Suppressor macrophage (primary cell): ENCODE results near the gene TPR.
A peak's percentile ranks its signal among the peaks of the same experiment; 100 is the strongest.

Experiments used
- DNase-seq, 4 experiments: peaks; one replicate each; pipeline ENCODE4 v3.0.0-alpha.2; 2020 to 2022

Gene TPR

GRCh38 chr1:186326009-186326408, 49.0 kb downstream of the TPR start:
- no peak for DNase-seq

DNA sequence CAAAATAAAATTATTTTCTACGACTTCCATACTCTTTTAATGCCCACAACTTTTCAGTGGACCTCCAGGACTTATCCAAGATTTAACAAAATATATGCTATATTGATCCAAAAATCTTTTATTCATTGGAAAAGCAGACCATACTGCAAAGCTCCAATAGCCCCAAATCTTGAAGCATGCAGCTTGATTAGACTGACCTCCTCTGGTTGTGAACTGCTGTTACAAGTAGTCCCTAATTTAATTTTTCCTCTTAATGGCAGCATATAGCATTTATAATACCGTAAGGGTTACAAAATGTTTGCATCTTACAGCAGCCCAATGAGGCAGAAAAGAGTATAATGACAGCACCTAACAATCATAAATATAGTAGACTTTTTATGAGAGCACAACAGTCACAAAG, 49.8 kb downstream of the TPR start:
- DNase-seq, result peak in 2 of 4 experiments; percentile 3 to 14

DNA sequence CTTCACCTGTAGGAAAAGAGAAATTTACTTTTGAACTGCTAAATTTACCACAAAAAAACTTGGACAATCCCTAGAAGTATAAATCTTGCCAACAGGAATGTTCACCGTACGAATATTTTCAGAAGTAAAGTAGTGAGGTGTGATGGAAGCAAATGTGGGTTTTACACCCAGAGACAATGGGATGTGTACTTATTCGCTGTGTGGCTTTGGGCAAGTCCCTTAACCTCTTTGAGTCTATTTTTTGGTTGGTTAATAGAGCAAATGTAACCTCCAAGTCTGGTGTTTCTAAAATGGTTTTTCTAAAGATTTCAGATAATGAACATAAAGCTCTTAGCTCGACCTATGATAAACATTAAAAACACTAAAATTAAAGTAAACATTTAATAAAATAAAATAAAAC, 51.2 kb downstream of the TPR start:
- no peak for DNase-seq

GRCh38 chr1:186315570-186315969, 59.5 kb downstream of the TPR start:
- no peak for DNase-seq

- no peak for DNase-seq
Measured at GRCh38 chr1:186311375-186312051, 63.5 kb downstream of the TPR start.

- DNase-seq, result no peak
Measured at GRCh38 chr1:186310307-186310706, 64.7 kb downstream of the TPR start.

- DNase-seq, result no peak
Measured at GRCh38 chr1:186308264-186309060, 66.6 kb downstream of the TPR start.

GRCh38 chr1:186307445-186307844, 67.6 kb downstream of the TPR start:
- no peak for DNase-seq

DNA sequence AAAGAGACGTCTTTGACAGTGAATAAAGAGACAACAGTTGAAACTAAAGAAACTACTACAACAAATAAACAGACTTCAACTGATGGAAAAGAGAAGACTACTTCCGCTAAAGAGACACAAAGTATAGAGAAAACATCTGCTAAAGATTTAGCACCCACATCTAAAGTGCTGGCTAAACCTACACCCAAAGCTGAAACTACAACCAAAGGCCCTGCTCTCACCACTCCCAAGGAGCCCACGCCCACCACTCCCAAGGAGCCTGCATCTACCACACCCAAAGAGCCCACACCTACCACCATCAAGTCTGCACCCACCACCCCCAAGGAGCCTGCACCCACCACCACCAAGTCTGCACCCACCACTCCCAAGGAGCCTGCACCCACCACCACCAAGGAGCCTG, 68.5 kb downstream of the TPR start:
- no peak for DNase-seq

- peak; percentile 10 to 41 (median 25) for DNase-seq
Measured at GRCh38 chr1:186304982-186305949, 69.8 kb downstream of the TPR start.

DNA sequence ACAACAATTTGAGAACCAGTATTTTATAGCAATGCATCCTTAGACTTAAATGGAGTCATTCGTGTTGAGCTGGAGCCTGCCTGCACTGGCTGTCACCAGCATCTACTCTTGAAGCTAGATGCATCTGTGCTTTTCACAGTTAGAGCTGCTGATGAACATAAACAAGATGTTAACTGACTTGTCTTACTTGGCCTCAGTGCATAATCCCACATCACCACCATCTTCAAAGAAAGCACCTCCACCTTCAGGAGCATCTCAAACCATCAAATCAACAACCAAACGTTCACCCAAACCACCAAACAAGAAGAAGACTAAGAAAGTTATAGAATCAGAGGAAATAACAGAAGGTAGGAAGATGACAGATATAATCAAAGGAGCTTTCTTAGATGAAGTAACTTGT, 71.1 kb downstream of the TPR start:
- no peak for DNase-seq

- DNase-seq, result no peak
Measured at GRCh38 chr1:186302381-186302920, 72.6 kb downstream of the TPR start.

- no peak for DNase-seq
Measured at GRCh38 chr1:186301448-186301847, 73.6 kb downstream of the TPR start.

DNA sequence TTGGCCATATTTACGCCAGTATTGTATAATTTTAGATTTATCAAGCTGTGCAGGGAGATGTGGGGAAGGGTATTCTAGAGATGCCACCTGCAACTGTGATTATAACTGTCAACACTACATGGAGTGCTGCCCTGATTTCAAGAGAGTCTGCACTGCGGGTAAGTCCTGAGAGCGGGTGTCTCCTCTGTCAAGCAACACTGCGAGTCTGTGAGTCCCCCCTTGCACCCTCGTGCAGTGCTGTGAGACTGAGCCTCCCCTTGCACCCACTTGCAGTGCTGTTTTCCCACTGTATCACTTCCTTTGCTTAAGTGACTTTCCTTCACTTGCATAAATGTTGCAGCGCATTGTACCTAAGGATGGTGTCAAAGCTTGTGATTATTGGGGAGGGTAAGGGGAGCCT, 75.0 kb downstream of the TPR start:
- DNase-seq, result no peak

- no peak for DNase-seq
Measured at GRCh38 chr1:186299570-186299969, 75.5 kb downstream of the TPR start.

DNA sequence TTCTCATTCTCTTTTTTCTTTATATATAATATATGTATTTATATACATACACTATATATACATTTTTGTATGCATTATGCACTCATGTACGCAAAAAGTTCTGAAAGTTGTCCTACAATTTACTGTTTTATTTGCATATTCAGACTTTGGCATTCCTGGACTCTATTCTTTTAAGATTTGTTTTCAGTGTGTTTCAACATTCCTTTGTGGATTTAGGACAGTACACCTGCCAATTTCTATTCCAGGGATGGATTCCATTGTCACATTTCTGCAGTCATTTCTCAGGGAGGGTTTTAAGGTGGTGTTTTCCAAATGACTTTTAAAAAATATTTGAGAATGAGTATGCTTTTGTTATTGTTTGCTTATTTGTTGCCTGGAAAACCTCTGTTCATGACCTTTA, 76.2 kb downstream of the TPR start:
- DNase-seq, result no peak

DNA sequence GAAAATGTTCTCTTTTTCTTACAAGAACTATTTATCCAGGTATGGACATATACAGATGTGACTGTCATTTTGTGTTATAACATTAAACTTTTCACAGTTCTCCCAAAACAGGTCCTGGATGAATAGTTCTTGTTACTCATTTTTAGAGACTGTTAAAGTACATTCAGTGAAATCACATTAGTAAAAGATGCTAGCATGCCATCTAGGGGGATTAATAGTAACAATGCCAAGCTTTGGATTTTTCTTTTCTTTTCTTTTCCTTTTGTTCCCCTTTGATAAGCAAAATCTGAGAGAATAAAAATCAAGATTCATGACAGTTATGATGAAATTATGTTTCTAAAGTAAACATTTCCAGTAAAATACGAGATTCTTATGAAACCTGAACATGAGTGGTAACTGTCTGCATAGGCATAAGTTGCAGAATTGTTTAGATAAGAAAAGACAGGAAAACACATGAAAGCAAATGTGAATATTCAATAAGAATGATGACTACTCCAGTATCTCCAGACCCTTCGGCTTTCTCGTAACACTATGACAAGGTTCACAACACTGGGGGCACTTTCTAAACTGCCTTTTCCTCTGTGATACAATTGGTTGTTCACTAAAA, 77.5 kb downstream of the TPR start:
- DNase-seq, result no peak

DNA sequence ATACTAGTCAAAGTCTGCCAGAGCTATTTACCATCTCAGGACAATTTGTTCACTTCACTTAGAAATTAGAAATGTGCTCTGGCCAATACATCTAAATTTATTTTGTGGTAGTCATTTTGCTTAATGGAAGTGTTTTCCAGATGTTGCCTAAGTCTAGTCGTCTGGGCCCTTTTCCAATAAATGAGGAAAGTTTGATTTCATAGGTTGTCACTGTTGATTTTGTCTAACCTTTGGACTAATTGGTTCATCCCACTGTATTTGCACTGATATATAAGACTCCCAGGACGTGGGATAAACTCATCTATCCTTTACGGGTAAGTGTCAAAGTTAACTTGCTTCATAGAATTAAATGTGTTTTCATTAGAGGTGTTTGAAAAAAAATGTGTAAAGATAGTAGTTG, 79.1 kb downstream of the TPR start, which contains the start of gene PRG4:
TSS of gene PRG4 (plus strand) at position 300 of the 400 bp plus-strand sequence.
- no peak for DNase-seq

- DNase-seq, result no peak
Measured at GRCh38 chr1:186292875-186293274, 82.2 kb downstream of the TPR start.

GRCh38 chr1:186291271-186291670, 83.8 kb downstream of the TPR start:
- no peak for DNase-seq

DNA sequence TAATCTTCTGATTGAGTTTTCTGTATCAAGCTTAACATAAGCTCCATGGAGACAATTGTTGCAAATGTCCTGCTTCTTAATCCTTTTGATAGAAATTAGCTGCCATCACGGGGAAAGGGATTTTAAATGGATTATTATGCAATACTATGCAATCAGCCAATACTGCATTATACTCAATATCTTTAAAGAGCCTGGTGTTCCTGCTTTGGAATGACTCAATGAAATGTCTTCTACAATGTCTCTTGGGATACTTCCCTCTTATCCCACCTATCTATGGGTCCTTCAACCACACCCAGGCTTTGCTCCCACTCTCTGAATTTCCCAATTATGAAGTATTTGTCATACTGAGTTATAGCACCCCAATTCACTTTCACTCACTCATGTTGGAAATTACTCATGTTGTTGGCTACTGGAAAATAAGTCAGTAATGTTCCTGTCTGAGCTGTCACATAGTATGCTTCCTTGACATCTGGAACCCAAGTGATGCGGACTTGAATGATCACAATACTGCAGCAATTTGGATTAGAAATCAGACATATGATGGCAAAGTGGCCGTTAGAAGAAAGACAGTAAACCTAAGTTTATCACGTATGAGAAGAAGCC, 85.0 kb downstream of the TPR start:
- DNase-seq, result peak in 1 of 4 experiments; percentile 2
